ENCODE measurements around the gene SI.

DNA sequence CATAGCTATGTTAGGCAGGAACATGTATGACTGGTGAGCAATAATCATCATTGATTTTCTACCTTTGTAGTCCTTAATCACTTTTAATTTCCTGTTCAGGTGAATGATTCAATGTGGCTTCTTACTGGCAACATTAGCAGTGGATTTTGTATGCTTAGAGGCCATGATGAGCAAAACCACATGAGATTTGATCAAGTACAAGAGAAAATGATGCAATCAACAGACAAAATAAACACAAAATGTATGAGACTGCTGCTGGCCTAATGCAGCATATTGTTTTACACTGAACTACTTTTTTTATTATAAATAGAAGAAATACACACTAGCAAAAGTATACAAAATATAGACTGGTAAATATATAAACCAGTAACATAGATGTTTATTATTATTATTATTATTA, 47.5 kb upstream of the SI start:
- TF ChIP-seq, protein P1, sequence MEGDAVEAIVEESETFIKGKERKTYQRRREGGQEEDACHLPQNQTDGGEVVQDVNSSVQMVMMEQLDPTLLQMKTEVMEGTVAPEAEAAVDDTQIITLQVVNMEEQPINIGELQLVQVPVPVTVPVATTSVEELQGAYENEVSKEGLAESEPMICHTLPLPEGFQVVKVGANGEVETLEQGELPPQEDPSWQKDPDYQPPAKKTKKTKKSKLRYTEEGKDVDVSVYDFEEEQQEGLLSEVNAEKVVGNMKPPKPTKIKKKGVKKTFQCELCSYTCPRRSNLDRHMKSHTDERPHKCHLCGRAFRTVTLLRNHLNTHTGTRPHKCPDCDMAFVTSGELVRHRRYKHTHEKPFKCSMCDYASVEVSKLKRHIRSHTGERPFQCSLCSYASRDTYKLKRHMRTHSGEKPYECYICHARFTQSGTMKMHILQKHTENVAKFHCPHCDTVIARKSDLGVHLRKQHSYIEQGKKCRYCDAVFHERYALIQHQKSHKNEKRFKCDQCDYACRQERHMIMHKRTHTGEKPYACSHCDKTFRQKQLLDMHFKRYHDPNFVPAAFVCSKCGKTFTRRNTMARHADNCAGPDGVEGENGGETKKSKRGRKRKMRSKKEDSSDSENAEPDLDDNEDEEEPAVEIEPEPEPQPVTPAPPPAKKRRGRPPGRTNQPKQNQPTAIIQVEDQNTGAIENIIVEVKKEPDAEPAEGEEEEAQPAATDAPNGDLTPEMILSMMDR (IDR thresholded peaks at IDR 0.05), result no peak
- no peak for TF ChIP-seq POLR2A (IDR thresholded peaks at IDR 0.05)
- TF ChIP-seq POLR2AphosphoS5 (IDR thresholded peaks at IDR 0.05), result no peak

Data from upper lobe of left lung (tissue), 4 donors.